ENCODE measurements around the gene NR1H2.

The NR1H2 gene

GRCh38 chr19:50423279-50424113, 47.2 kb downstream of the NR1H2 start:
- no peak for DNase-seq (ENCODE audit: low spot score)

GRCh38 chr19:50425581-50425980, 49.3 kb downstream of the NR1H2 start:
- DNase-seq (ENCODE audit: low spot score), result no peak

- DNase-seq (ENCODE audit: low spot score), result no peak
Observed at GRCh38 chr19:50427318-50427925, 51.2 kb downstream of the NR1H2 start.

GRCh38 chr19:50427997-50428425, 51.8 kb downstream of the NR1H2 start:
- no peak for DNase-seq (ENCODE audit: low spot score)

GRCh38 chr19:50428772-50429463, 52.7 kb downstream of the NR1H2 start:
- no peak for DNase-seq (ENCODE audit: low spot score)

GRCh38 chr19:50430888-50431342, 54.7 kb downstream of the NR1H2 start:
- no peak for DNase-seq (ENCODE audit: low spot score)

- peak; percentile 94 for DNase-seq (ENCODE audit: low spot score)
Observed at GRCh38 chr19:50431343-50432220, 55.3 kb downstream of the NR1H2 start.

- no peak for DNase-seq (ENCODE audit: low spot score)
Observed at GRCh38 chr19:50432221-50433028, 56.2 kb downstream of the NR1H2 start, which contains the start of gene MYBPC2. MYBPC2 (plus strand) TSS chr19:50432892; CDS start chr19:50432954, 62 bp downstream.
